NCI-H446 (cell line): ENCODE data around the gene RXRA.

Experiments
- DNase-seq, 2 experiments: peaks; one replicate each; lab custom pipeline; 2025; lab: John Stamatoyannopoulos, UW

Gene RXRA

GRCh38 chr9:134452728-134453127, 126.5 kb downstream of the RXRA start:
- no peak for DNase-seq

- DNase-seq: no peak
Measured at GRCh38 chr9:134453776-134454475, 127.7 kb downstream of the RXRA start.

- DNase-seq: no peak
Measured at GRCh38 chr9:134454476-134454857, 128.2 kb downstream of the RXRA start.

- DNase-seq: no peak
Measured at GRCh38 chr9:134455021-134455471, 128.8 kb downstream of the RXRA start.

GRCh38 chr9:134455537-134455933, 129.3 kb downstream of the RXRA start:
- no peak for DNase-seq

- DNase-seq: no peak
Measured at GRCh38 chr9:134455934-134456755, 129.9 kb downstream of the RXRA start.

- no peak for DNase-seq
Measured at GRCh38 chr9:134456756-134457305, 130.6 kb downstream of the RXRA start.

- no peak for DNase-seq
Measured at GRCh38 chr9:134457321-134458206, 131.3 kb downstream of the RXRA start.

- no peak for DNase-seq
Measured at GRCh38 chr9:134458207-134459108, 132.2 kb downstream of the RXRA start.

- no peak for DNase-seq
Measured at GRCh38 chr9:134459164-134459563, 132.9 kb downstream of the RXRA start.

GRCh38 chr9:134459573-134459972, 133.3 kb downstream of the RXRA start:
- no peak for DNase-seq

GRCh38 chr9:134460206-134460605, 134.0 kb downstream of the RXRA start:
- no peak for DNase-seq

- no peak for DNase-seq
Measured at GRCh38 chr9:134460896-134461295, 134.6 kb downstream of the RXRA start.

- DNase-seq: no peak
Measured at GRCh38 chr9:134461426-134461982, 135.2 kb downstream of the RXRA start.

- no peak for DNase-seq
Measured at GRCh38 chr9:134462318-134462717, 136.1 kb downstream of the RXRA start.

GRCh38 chr9:134463280-134463679, 137.0 kb downstream of the RXRA start:
- DNase-seq: no peak

GRCh38 chr9:134466869-134467616, 140.8 kb downstream of the RXRA start:
- no peak for DNase-seq

- no peak for DNase-seq
Measured at GRCh38 chr9:134468358-134468757, 142.1 kb downstream of the RXRA start.

GRCh38 chr9:134469041-134469875, 143.0 kb downstream of the RXRA start:
- no peak for DNase-seq
